ENCODE results near the gene TRAM2. TPM values are rescaled to one million over a fixed set of nuclear protein-coding genes. Genes with fewer than 3 reads are reported as not detected.

TRAM2 gene
- total RNA-seq, 2 experiments from 2014 or later: 2.5 to 2.9 TPM

GRCh38 chr6:52454556-52454955 lies 122.3 kb downstream of the TRAM2 start:
- no peaks in the 10 kb centered on the region for H3K4me1 Mint-ChIP-seq (ENCODE audit: low read depth)
- no peak for DNase-seq
- CTCF ChIA-PET: no interaction called here
- H3K27ac Mint-ChIP-seq: no peak overlapping the region
- peaks cover 11% of the 10 kb centered on the region for H3K36me3 Mint-ChIP-seq (ENCODE audit: low read depth)
- peaks cover 13% of the 10 kb centered on the region for H3K9me3 Mint-ChIP-seq
- intact Hi-C loops (cut with micrococcal nuclease): no loop called here
- H3K4me3 Mint-ChIP-seq: no peak overlapping the region
- no peaks in the 10 kb centered on the region for H3K27me3 Mint-ChIP-seq (ENCODE audit: low read depth)

Other genes with a start within 250 kb of the TRAM2 start
- 1 to 10 TPM; 6.8 to 9.2 TPM for gene PAQR8, start 214.9 kb downstream of the TRAM2 start, total RNA-seq
- gene EFHC1, start 156.7 kb downstream of the TRAM2 start, total RNA-seq: 1 to 10 TPM; 1.2 to 3.1 TPM
- 10 to 100 TPM; 10.4 to 11.0 TPM for gene TMEM14A, start 94.1 kb upstream of the TRAM2 start, total RNA-seq
- gene GSTA2, start 186.4 kb upstream of the TRAM2 start, total RNA-seq: not detected
- gene GSTA1, start 226.8 kb upstream of the TRAM2 start, total RNA-seq: not detected